GM21447 (cell line): ENCODE measurements around the gene CLDN10.

Experiments
- ATAC-seq: cut with Tn5 transposase; IDR thresholded peaks from one replicate; pipeline ENCODE4 v1.9.1; 2021; ENCODE audit not compliant: unreplicated experiment

CLDN10 gene

GRCh38 chr13:95593462-95593861 lies 40.9 kb downstream of the CLDN10 start:
- no peak for ATAC-seq

DNA sequence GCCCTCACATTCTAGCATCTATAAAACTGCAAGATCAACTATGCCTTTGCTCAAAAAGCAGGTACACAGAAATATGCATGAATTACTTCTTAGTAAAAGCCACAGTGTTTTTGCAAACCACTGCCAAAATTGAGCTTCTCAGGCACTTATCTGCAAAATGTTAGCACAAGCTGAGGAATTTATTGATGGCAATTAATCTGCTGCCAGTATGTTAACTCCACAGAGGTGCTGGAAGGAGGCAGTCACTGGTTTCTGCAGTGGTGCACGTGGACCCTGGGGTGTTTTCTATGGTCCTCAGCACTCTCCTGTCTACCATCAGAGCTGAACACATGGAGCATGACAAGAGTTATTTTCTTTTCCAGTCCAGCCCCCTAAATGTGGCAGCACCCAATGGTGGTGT lies 44.2 kb downstream of the CLDN10 start:
- ATAC-seq: no peak

DNA sequence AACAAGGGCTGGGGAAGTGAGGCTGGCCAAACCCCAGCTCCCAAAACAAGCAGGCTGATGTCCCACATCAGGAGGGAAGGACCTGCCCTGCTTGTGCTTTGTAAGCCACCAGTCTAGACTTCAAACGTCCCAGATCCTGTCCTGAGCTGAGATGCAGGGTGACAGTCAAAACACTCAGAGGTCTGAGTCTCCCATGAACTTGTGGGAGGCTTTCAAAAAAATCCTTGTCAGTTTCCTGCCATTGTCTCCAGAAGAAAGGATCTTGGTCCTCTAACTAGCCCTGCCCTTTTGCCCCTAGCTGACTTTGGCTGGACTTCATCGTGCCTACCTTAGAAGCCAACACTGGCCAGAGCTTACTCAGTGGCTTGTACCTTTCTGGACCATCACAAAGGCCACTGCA lies 48.7 kb downstream of the CLDN10 start:
- no peak for ATAC-seq

GRCh38 chr13:95601906-95602305 lies 49.4 kb downstream of the CLDN10 start:
- ATAC-seq: no peak

GRCh38 chr13:95603887-95604555 lies 51.5 kb downstream of the CLDN10 start:
- ATAC-seq: no peak

GRCh38 chr13:95604556-95604915 lies 52.0 kb downstream of the CLDN10 start:
- ATAC-seq: no peak

DNA sequence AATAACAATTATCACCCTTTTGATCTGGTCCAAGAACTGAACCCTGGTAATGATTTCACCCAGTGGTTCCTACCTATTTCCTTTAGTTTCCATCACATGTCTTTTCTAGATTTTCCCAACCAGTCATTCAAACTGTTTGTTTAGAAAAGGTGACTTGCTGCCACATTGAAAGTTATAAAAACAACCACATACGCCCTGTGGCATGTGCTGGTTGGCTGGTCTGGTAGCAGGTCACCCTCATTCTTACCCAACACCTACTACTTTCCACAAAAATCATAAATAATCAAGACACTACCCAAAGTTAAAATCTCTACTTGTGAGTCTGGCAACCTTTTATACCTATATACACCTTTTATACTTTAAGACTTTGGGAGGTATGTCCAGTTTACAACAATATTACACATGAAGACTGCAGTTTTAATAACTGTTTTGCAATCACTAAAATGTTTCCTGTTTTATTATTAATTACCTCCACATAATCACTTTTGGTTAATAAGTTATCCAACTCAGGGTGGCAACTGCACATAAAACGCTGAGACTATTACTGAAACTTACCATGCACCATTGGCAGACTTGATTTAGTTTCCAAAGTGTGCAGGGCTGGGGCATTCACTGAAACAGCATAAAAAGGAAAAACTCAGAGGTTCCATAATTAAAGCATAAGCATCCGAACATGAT lies 53.1 kb downstream of the CLDN10 start:
- ATAC-seq: no peak

GRCh38 chr13:95607366-95607765 lies 54.8 kb downstream of the CLDN10 start:
- ATAC-seq: no peak

- no peak for ATAC-seq
Measured at GRCh38 chr13:95608640-95609323, 56.3 kb downstream of the CLDN10 start.

GRCh38 chr13:95614641-95615245 lies 62.2 kb downstream of the CLDN10 start:
- no peak for ATAC-seq

DNA sequence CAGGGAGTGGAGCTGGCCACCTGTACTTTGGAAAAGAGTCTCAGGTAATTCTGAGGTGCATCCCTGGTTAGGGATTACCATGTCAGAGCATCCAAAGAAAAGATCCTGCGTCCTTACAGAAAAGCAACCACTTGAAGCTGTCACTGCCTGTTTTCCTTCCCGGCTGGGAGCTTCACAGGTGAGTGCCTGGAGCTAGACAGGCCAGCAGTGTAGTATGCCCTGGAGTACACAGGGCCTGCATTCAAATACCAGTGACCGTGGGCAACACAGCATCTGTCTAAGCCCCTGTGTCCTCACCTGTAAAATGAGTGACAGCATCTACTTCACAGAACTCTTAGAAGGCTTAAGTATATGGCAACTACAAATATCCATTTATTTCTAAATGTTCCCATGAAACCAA lies 63.0 kb downstream of the CLDN10 start:
- no peak for ATAC-seq

DNA sequence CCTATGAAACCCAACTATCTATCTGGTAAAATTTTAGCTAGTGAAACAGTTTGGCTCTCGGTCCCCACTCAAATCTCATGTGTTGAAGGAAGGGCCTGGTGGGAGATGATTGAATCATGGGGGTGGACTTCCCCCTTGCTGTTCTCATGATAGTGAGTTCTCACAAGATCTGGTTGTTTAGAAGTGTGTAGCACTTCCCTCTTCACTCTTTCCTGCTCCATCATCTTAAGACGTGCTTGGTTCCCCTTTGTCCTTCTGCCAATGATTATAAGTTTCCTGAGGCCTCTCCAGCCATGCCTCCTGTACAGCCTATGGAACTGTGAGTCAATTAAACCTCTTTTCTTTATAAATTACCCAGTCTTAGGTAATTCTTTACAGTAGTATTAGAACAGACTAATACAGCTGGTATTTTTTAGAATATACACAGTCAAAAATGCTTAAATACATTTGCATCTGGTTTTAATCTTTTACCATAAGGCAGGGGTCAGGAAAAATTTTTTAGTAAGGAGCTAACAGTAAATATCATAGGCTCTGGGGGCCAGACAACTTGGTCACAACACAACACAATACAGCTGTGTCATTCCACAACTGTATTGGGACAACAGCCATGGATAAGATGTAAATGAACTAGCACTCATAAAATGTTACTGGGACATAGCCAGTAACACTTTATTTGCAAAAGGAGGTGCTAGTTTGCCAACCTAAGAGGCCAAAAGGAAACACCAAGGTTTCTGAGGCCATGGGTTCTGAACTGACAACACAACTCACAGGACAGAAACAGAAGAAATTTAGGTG lies 67.7 kb downstream of the CLDN10 start:
- no peak for ATAC-seq

DNA sequence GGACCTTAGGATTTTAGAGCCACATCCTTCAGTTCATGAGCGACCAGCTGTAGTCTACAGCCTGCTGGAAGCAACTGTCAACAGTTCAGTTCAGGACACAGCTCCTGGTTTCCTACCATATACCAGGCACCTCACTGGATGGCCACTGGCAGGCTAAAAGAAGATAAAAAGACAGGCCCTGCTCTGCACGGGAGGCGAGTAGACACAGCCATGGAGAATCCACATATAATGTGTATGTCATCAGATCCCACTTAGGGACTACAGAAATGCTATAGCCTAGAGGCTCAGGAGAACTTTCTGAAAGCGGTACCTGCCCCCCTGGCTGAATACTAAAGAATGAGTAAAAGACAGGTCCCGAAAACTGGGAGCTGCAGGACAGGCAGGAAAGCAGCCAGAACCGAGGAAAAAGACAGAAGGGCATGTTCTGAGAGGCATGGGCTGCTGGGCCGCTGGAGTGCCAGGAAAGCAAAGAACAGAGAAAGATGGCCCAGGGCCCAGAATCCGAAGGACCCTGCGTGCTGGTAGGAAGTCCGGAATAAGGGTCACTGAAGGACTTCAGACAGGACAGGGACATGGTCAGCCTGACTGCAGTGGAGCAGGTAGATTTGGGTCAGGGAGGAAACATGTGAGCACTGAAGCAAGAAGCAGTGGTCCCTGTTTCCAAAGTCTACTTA lies 68.4 kb downstream of the CLDN10 start:
- ATAC-seq: no peak

GRCh38 chr13:95623141-95623540 lies 70.6 kb downstream of the CLDN10 start:
- no peak for ATAC-seq

GRCh38 chr13:95624020-95624419 lies 71.5 kb downstream of the CLDN10 start:
- peak; percentile 66 for ATAC-seq

DNA sequence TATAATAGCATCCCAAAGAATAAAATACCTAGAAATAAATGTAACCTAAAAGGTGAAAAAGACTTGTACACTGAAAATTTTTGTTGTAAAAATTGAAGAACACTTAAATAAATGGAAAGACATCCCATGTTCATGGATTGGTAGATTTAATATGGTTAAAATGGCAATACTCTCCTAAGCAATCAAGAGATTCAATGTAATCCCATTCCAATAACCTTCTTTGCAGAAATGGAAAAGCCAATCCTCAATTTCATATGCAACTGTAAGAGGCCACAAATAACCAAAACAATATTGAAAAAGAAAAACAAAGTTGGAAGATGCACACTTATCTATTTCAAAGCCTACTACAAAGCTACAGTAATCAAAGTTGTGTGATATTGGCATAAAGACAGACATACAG lies 74.2 kb downstream of the CLDN10 start:
- no peak for ATAC-seq

DNA sequence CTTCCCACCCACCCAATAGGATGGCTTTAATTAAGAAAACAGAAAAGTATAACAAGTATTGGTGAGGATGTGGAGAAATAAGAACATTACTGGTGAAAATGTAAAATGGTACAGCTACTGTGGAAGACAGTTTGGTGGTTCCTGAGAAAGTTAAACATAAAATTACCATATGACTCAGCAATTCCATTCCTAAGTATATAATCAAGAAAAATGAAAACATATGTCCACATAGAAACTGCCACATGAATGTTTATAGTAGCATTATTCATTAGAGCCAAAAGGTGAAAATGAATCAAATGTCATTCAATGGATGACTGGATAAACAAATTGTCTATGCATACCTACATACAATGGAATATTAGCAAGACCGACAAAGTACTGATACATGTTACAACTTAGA lies 75.1 kb downstream of the CLDN10 start:
- ATAC-seq: no peak

GRCh38 chr13:95628488-95628887 lies 76.0 kb downstream of the CLDN10 start:
- no peak for ATAC-seq

- no peak for ATAC-seq
Measured at GRCh38 chr13:95629071-95629470, 76.6 kb downstream of the CLDN10 start.
